ENCODE results near the gene MRFAP1. TPM values are rescaled to one million over a fixed set of nuclear protein-coding genes. Genes with fewer than 3 reads are reported as not detected.

MRFAP1 gene
- total and polyA plus RNA-seq, 2 experiments from 2014 or later = 221 to 256 TPM

GRCh38 chr4:6680372-6681034, 40.0 kb downstream of the MRFAP1 start:
- peaks cover 14% of the 10 kb centered on the region for H3K79me2 ChIP-seq
- TF ChIP-seq EZH2phosphoT487 (IDR thresholded peaks at IDR 0.05; ENCODE audit: low read depth, severe bottlenecking, unreplicated experiment) (no peak), EZH2 (IDR thresholded peaks at IDR 0.05; ENCODE audit: borderline replicate concordance) (no peak), CTCF (IDR thresholded peaks at IDR 0.05; ENCODE audit: poor library complexity) (no peak)
- WGBS (ENCODE audit: low lambda C conversion rate, missing lambda C conversion rate) = 92% methylated on average over 10 of the region's 10 CpGs

GRCh38 chr4:6681191-6681590, 40.7 kb downstream of the MRFAP1 start:
- no peaks in the 10 kb centered on the region for H3K9me3 ChIP-seq (ENCODE audit: low read depth)
- H3K4me3 ChIP-seq = no peak overlapping the region
- TF ChIP-seq CTCF (IDR thresholded peaks at IDR 0.05; ENCODE audit: poor library complexity) (no peak), EZH2phosphoT487 (IDR thresholded peaks at IDR 0.05; ENCODE audit: low read depth, severe bottlenecking, unreplicated experiment) (no peak), EZH2 (IDR thresholded peaks at IDR 0.05; ENCODE audit: borderline replicate concordance) (no peak)
- no peaks in the 10 kb centered on the region for H4K20me1 ChIP-seq (ENCODE audit: insufficient read depth, poor library complexity, severe bottlenecking)
- H3K9me2 ChIP-seq (replicated peaks; ENCODE audit: insufficient read depth) = no peaks in the 10 kb centered on the region
- H3K79me2 ChIP-seq = peaks cover 7% of the 10 kb centered on the region
- no peak overlapping the region for H2AFZ ChIP-seq
- peaks cover under 1% of the 10 kb centered on the region for H3K4me1 ChIP-seq (ENCODE audit: insufficient read depth)
- no peak overlapping the region for H3K27ac ChIP-seq
- no peaks in the 10 kb centered on the region for H3K36me3 ChIP-seq (replicated peaks; ENCODE audit: insufficient read depth, low read depth)
- H3K4me2 ChIP-seq = no peak overlapping the region
- 91% methylated on average over 9 of the region's 9 CpGs for WGBS (ENCODE audit: low lambda C conversion rate, missing lambda C conversion rate)
- no peak for DNase-seq (ENCODE audit: low spot score)
- H3K27me3 ChIP-seq = no peaks in the 10 kb centered on the region

More at GRCh38 chr4:6680372-6681034, 40.0 kb downstream of the MRFAP1 start:
- Histone ChIP-seq H3K4me1 (ENCODE audit: insufficient read depth) (peaks cover 7% of the 10 kb centered on the region), H3K4me3 (no peak overlapping the region), H3K27ac (no peak overlapping the region), H4K20me1 (ENCODE audit: insufficient read depth, poor library complexity, severe bottlenecking) (no peaks in the 10 kb centered on the region), H3K9me2 (replicated peaks; ENCODE audit: insufficient read depth) (no peaks in the 10 kb centered on the region), H3K9me3 (ENCODE audit: low read depth) (no peaks in the 10 kb centered on the region), H3K27me3 (no peaks in the 10 kb centered on the region), H2AFZ (no peak overlapping the region), H3K4me2 (no peak overlapping the region), H3K36me3 (replicated peaks; ENCODE audit: insufficient read depth, low read depth) (no peaks in the 10 kb centered on the region)
- no peak for DNase-seq (ENCODE audit: low spot score)

- no peak overlapping the region for H3K4me2 ChIP-seq
- H3K4me3 ChIP-seq = no peak overlapping the region
- peaks cover 4% of the 10 kb centered on the region for H3K4me1 ChIP-seq (ENCODE audit: insufficient read depth)
- TF ChIP-seq CTCF (IDR thresholded peaks at IDR 0.05; ENCODE audit: poor library complexity) = no peak
- TF ChIP-seq EZH2phosphoT487 (IDR thresholded peaks at IDR 0.05; ENCODE audit: low read depth, severe bottlenecking, unreplicated experiment) = no peak
- TF ChIP-seq EZH2 (IDR thresholded peaks at IDR 0.05; ENCODE audit: borderline replicate concordance) = no peak
- no peaks in the 10 kb centered on the region for H3K9me2 ChIP-seq (replicated peaks; ENCODE audit: insufficient read depth)
- H3K9me3 ChIP-seq (ENCODE audit: low read depth) = no peaks in the 10 kb centered on the region
- H2AFZ ChIP-seq = no peak overlapping the region
- no peak overlapping the region for H3K27ac ChIP-seq
- no peaks in the 10 kb centered on the region for H3K27me3 ChIP-seq
- peaks cover 5% of the 10 kb centered on the region for H3K79me2 ChIP-seq
- DNase-seq (ENCODE audit: low spot score) = no peak
- no peaks in the 10 kb centered on the region for H3K36me3 ChIP-seq (replicated peaks; ENCODE audit: insufficient read depth, low read depth)
- 86% methylated on average over 11 of the region's 11 CpGs for WGBS (ENCODE audit: low lambda C conversion rate, missing lambda C conversion rate)
- no peaks in the 10 kb centered on the region for H4K20me1 ChIP-seq (ENCODE audit: insufficient read depth, poor library complexity, severe bottlenecking)
Measured at GRCh38 chr4:6682862-6683590, 42.5 kb downstream of the MRFAP1 start.
